ENCODE data around the gene LGALS7.

Gene LGALS7

GRCh38 chr19:38726761-38727301 lies 46.5 kb downstream of the LGALS7 start:
- no peak for DNase-seq
- Histone ChIP-seq H3K36me3 (peaks cover 89% of the 10 kb centered on the region), H3K27me3 (ENCODE audit: insufficient read depth, low read depth, severe bottlenecking) (no peaks in the 10 kb centered on the region), H3K9me3 (ENCODE audit: severe bottlenecking) (no peaks in the 10 kb centered on the region), H3K27ac (no peak overlapping the region), H3K4me3 (ENCODE audit: low read depth, low read length) (no peak overlapping the region)
- TF ChIP-seq CTCF (IDR thresholded peaks at IDR 0.05; ENCODE audit: low read depth, low read length), result no peak

GRCh38 chr19:38726284-38726673 lies 47.0 kb downstream of the LGALS7 start:
- DNase-seq, result no peak
- no peaks in the 10 kb centered on the region for H3K9me3 ChIP-seq (ENCODE audit: severe bottlenecking)
- H3K27ac ChIP-seq, result no peak overlapping the region
- no peak overlapping the region for H3K4me3 ChIP-seq (ENCODE audit: low read depth, low read length)
- H3K36me3 ChIP-seq, result peaks cover 89% of the 10 kb centered on the region
- TF ChIP-seq CTCF (IDR thresholded peaks at IDR 0.05; ENCODE audit: low read depth, low read length), result no peak
- no peaks in the 10 kb centered on the region for H3K27me3 ChIP-seq (ENCODE audit: insufficient read depth, low read depth, severe bottlenecking)

GRCh38 chr19:38725469-38726283 lies 47.6 kb downstream of the LGALS7 start:
- no peak overlapping the region for H3K27ac ChIP-seq
- H3K9me3 ChIP-seq (ENCODE audit: severe bottlenecking), result no peaks in the 10 kb centered on the region
- no peak overlapping the region for H3K4me3 ChIP-seq (ENCODE audit: low read depth, low read length)
- H3K36me3 ChIP-seq, result peaks cover 90% of the 10 kb centered on the region
- no peaks in the 10 kb centered on the region for H3K27me3 ChIP-seq (ENCODE audit: insufficient read depth, low read depth, severe bottlenecking)
- no peak for TF ChIP-seq CTCF (IDR thresholded peaks at IDR 0.05; ENCODE audit: low read depth, low read length)
- no peak for DNase-seq

GRCh38 chr19:38723990-38724854 lies 49.1 kb downstream of the LGALS7 start:
- no peak overlapping the region for H3K4me3 ChIP-seq (ENCODE audit: low read depth, low read length)
- no peak overlapping the region for H3K27ac ChIP-seq
- no peaks in the 10 kb centered on the region for H3K9me3 ChIP-seq (ENCODE audit: severe bottlenecking)
- DNase-seq, result no peak
- no peaks in the 10 kb centered on the region for H3K27me3 ChIP-seq (ENCODE audit: insufficient read depth, low read depth, severe bottlenecking)
- no peak for TF ChIP-seq CTCF (IDR thresholded peaks at IDR 0.05; ENCODE audit: low read depth, low read length)
- peaks cover 97% of the 10 kb centered on the region for H3K36me3 ChIP-seq

GRCh38 chr19:38723606-38723965 lies 49.7 kb downstream of the LGALS7 start:
- H3K36me3 ChIP-seq, result peaks cover 97% of the 10 kb centered on the region
- H3K4me3 ChIP-seq (ENCODE audit: low read depth, low read length), result no peak overlapping the region
- no peak for TF ChIP-seq CTCF (IDR thresholded peaks at IDR 0.05; ENCODE audit: low read depth, low read length)
- no peak for DNase-seq
- H3K27me3 ChIP-seq (ENCODE audit: insufficient read depth, low read depth, severe bottlenecking), result no peaks in the 10 kb centered on the region
- no peak overlapping the region for H3K27ac ChIP-seq
- no peaks in the 10 kb centered on the region for H3K9me3 ChIP-seq (ENCODE audit: severe bottlenecking)
